ENCODE measurements around the gene ZC3H12A. TPM values are rescaled to one million over a fixed set of nuclear protein-coding genes. Genes with fewer than 3 reads are reported as not detected.

Gene ZC3H12A
- total and polyA plus RNA-seq, 10 of the 15 experiments (the other 5 are each of a cell fraction or from before 2014, with no cell fraction given) = 0.35 to 30.2 (median 13.8) TPM

DNA sequence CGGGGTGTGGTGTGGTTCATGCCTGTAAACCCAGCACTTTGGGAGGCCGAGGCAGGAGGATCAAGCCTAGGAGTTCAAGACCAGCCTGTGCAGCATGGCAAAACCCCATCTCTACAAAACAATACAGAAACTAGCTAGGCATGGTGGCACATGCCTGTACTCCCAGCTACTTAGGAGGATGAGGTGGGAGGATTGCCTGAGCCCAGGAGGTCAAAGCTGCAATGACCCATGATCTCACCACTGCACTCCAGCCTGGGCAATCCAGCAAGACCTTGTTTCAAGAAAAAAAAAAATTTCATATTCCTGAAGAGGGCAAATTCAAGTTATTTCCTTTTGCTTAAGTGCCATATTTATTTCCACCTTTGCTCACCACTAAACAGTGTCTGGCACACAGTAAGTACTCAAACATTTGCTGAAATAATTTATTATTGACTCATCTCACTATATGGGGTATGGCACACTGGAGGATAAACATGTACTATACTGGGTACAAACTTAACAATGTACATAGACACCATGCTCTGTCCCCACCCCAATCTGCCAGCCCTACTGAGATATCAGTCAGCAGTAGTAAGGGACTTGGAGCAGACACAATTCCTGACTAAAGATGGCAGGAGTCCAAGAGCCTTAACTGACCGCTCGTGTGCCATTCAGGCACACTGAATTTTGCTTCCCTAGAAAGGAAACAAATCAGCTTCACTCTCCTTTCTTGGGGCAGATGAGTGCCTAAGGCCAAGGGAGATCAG, 24.7 kb downstream of the ZC3H12A start:
- no peaks in the 10 kb centered on the region for H3K9me3 ChIP-seq (replicated peaks; ENCODE audit: control insufficient read depth, insufficient read depth, low read length)
- RAD21 ChIA-PET (ENCODE audit: unreplicated experiment) = no interaction called here
- no peak for DNase-seq (ENCODE audit: low read depth, low spot score)
- H3K36me3 ChIP-seq (ENCODE audit: control insufficient read depth in 2 of 2, insufficient read depth in 2 of 2, low read length in 1 of 2) = peaks cover 8 to 10% of the 10 kb centered on the region in 2 experiments; a peak in 3 of 4 replicates
- in situ Hi-C loops (cut with MboI) = no loop called here
- H3K4me1 ChIP-seq (ENCODE audit: control insufficient read depth, insufficient read depth, low read length) = no peaks in the 10 kb centered on the region
- no peak for ATAC-seq
- intact Hi-C loops (cut with micrococcal nuclease; ENCODE audit: unreplicated experiment) = no loop called here
- POLR2A ChIA-PET = no interaction called here
- no peak overlapping the region for H2AFZ ChIP-seq (ENCODE audit: control insufficient read depth, low read depth, low read length)
- no peaks in the 10 kb centered on the region for H4K20me1 ChIP-seq (ENCODE audit: control insufficient read depth, insufficient read depth)
- no peak for FAIRE-seq
- 100% methylated on average over 4 of the region's 4 CpGs for WGBS (ENCODE audit: insufficient coverage, insufficient replicate concordance, low lambda C conversion rate, missing lambda C conversion rate)
- no peaks in the 10 kb centered on the region for H3K79me2 ChIP-seq (ENCODE audit: control insufficient read depth, insufficient read depth, low read length)
- H3K4me3 ChIP-seq = no peak overlapping the region
- TF ChIP-seq EP300 (IDR thresholded peaks at IDR 0.05; ENCODE audit: borderline replicate concordance in 1 of 2, control insufficient read depth in 1 of 2, low read depth in 2 of 2, low read length in 2 of 2) (no peak), CHD2 (IDR thresholded peaks at IDR 0.05; ENCODE audit: borderline replicate concordance, low read depth, low read length) (no peak), TCF12 (IDR thresholded peaks at IDR 0.05; ENCODE audit: low read depth, low read length) (no peak), RAD21 (IDR thresholded peaks at IDR 0.05; ENCODE audit: insufficient read depth, low read depth, low read length) (no peak), NFYA (IDR thresholded peaks at IDR 0.05; ENCODE audit: borderline replicate concordance, low read depth, low read length) (no peak), IKZF1 (conservative IDR thresholded peaks at IDR 0.05) (no peak), GABPA (IDR thresholded peaks at IDR 0.05; ENCODE audit: low read depth) (no peak), ASH2L (IDR thresholded peaks at IDR 0.05; ENCODE audit: borderline replicate concordance, low read depth) (no peak), HCFC1 (IDR thresholded peaks at IDR 0.05; ENCODE audit: low read length) (no peak), NBN (IDR thresholded peaks at IDR 0.05) (no peak), BRCA1 (IDR thresholded peaks at IDR 0.05; ENCODE audit: low read depth, low read length) (no peak), MXI1 (IDR thresholded peaks at IDR 0.05; ENCODE audit: low read depth, low read length) (no peak)
- TF ChIP-seq, protein P1, sequence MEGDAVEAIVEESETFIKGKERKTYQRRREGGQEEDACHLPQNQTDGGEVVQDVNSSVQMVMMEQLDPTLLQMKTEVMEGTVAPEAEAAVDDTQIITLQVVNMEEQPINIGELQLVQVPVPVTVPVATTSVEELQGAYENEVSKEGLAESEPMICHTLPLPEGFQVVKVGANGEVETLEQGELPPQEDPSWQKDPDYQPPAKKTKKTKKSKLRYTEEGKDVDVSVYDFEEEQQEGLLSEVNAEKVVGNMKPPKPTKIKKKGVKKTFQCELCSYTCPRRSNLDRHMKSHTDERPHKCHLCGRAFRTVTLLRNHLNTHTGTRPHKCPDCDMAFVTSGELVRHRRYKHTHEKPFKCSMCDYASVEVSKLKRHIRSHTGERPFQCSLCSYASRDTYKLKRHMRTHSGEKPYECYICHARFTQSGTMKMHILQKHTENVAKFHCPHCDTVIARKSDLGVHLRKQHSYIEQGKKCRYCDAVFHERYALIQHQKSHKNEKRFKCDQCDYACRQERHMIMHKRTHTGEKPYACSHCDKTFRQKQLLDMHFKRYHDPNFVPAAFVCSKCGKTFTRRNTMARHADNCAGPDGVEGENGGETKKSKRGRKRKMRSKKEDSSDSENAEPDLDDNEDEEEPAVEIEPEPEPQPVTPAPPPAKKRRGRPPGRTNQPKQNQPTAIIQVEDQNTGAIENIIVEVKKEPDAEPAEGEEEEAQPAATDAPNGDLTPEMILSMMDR (IDR thresholded peaks at IDR 0.05 in 2 of 3, conservative IDR thresholded peaks at IDR 0.05 in 1 of 3; ENCODE audit: control insufficient read depth in 2 of 3, extremely low read depth in 1 of 3, insufficient read depth in 1 of 3, low read depth in 3 of 3, low read length in 3 of 3) = no peak
- TF ChIP-seq, protein P2, sequence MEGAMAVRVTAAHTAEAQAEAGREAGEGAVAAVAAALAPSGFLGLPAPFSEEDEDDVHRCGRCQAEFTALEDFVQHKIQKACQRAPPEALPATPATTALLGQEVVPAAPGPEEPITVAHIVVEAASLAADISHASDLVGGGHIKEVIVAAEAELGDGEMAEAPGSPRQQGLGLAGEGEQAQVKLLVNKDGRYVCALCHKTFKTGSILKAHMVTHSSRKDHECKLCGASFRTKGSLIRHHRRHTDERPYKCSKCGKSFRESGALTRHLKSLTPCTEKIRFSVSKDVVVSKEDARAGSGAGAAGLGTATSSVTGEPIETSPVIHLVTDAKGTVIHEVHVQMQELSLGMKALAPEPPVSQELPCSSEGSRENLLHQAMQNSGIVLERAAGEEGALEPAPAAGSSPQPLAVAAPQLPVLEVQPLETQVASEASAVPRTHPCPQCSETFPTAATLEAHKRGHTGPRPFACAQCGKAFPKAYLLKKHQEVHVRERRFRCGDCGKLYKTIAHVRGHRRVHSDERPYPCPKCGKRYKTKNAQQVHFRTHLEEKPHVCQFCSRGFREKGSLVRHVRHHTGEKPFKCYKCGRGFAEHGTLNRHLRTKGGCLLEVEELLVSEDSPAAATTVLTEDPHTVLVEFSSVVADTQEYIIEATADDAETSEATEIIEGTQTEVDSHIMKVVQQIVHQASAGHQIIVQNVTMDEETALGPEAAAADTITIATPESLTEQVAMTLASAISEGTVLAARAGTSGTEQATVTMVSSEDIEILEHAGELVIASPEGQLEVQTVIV (IDR thresholded peaks at IDR 0.05; ENCODE audit: borderline replicate concordance, partially characterized antibody) = no peak
- no peaks in the 10 kb centered on the region for H3K27me3 ChIP-seq (replicated peaks in 1 of 2; ENCODE audit: control insufficient read depth in 2 of 2, insufficient read depth in 2 of 2, low read length in 1 of 2)
- H3K4me2 ChIP-seq (ENCODE audit: control insufficient read depth, insufficient read depth) = no peak overlapping the region
- no peak overlapping the region for H3K9ac ChIP-seq (ENCODE audit: control insufficient read depth, insufficient read depth, low read length)
- BruUV-seq (replicated peaks) = no TSS peak
- H3K27ac ChIP-seq (ENCODE audit: control insufficient read depth, insufficient read depth) = no peak overlapping the region
- SMC1A ChIA-PET (ENCODE audit: uncharacterized antibody, unreplicated experiment) = interaction anchor here (1.1 to 3.5 kb wide), 4 partner anchors 10 to 14 kb away, joined by 3 to 23 read pairs (median 5); no protein-coding TSS in a partner anchor
- CTCF ChIA-PET = interaction anchor here (1.0 to 5.6 kb wide), 5 partner anchors 9 to 13 kb away, joined by 3 to 73 read pairs (median 3); no protein-coding TSS in a partner anchor

Data from GM12878 (cell line).